Vagina (tissue), 2 donors: Measurements from ENCODE around the gene TLE4.

Experiments
- POLR2A ChIP-seq, 2 donors: fragments of 450-650 bp; IDR thresholded peaks; one replicate each; pipeline ENCODE4 v1.6.1; 2017; ENCODE audit warnings: antibody characterized with exemption in 2 of 2, mild to moderate bottlenecking in 2 of 2, moderate library complexity in 2 of 2
- POLR2AphosphoS5 ChIP-seq, 2 donors: sonication (generic); formaldehyde crosslinking; IDR thresholded peaks; one replicate each; pipeline ENCODE4 v1.9.0; 2017; ENCODE audit warnings: antibody characterized with exemption in 2 of 2, mild to moderate bottlenecking in 2 of 2, low read depth in 1 of 2; ENCODE audit not compliant: insufficient read depth in 1 of 2
- TF ChIP-seq, protein P1 (sequence below), 3 experiments: fragments of 450-650 bp in 2 of 3; fragments of 200-600 bp in 1 of 3; sonication (generic) in 1 of 3; IDR thresholded peaks; one replicate each; pipeline ENCODE4 v1.5.1; 2017 to 2019; ENCODE audit warnings: antibody characterized with exemption in 3 of 3, mild to moderate bottlenecking in 2 of 3, moderate library complexity in 2 of 3

DNA sequence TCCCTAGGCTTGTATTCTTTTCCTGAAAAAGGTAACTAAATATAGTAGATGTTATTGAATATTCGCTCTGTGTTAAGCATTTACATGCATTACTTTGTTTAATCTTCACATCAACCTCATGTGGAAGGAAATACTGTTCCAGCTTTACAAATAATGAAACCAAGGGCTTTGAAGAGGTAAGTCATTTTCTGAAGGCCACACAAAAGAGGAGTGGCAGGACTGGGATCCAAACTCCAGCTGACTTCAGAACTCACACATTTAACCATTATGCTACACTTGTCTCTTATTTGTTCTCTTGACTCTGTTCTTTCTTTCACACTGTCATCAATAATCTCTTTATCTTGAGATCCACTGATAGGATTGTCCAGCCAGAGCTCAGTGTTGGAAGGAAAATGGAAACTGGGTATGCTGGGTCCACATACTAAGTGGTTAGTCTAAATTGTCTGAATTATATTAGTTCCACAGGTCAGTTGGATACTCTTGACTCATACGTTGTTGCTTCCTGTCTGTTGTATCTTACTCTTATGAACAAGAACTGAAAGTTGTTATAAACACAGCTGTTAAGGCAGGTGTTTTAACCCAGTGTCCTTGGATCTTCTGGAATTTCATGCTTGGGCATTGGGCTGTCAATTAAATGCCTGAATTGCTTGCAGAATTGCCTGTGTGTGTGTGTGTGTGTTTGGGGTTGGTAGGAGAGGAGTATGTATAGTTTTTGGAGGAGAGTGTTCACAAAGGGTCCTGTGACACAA, 65.6 kb downstream of the TLE4 start:
- TF ChIP-seq, protein P1, sequence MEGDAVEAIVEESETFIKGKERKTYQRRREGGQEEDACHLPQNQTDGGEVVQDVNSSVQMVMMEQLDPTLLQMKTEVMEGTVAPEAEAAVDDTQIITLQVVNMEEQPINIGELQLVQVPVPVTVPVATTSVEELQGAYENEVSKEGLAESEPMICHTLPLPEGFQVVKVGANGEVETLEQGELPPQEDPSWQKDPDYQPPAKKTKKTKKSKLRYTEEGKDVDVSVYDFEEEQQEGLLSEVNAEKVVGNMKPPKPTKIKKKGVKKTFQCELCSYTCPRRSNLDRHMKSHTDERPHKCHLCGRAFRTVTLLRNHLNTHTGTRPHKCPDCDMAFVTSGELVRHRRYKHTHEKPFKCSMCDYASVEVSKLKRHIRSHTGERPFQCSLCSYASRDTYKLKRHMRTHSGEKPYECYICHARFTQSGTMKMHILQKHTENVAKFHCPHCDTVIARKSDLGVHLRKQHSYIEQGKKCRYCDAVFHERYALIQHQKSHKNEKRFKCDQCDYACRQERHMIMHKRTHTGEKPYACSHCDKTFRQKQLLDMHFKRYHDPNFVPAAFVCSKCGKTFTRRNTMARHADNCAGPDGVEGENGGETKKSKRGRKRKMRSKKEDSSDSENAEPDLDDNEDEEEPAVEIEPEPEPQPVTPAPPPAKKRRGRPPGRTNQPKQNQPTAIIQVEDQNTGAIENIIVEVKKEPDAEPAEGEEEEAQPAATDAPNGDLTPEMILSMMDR (IDR thresholded peaks at IDR 0.05), result no peak
- no peak for TF ChIP-seq POLR2A (IDR thresholded peaks at IDR 0.05)
- no peak for TF ChIP-seq POLR2AphosphoS5 (IDR thresholded peaks at IDR 0.05; ENCODE audit: insufficient read depth in 1 of 2, low read depth in 1 of 2)
